SW 1271 (cell line): ENCODE measurements around the gene SLC16A6.
"Not testable (repeated sequence)": the region's sequence is repeated elsewhere in the genome, so short reads cannot be mapped to it uniquely, and the experiment has no call there.

Source experiments
- DNase-seq, 2 experiments: peaks; one replicate each; lab custom pipeline; 2025; lab: John Stamatoyannopoulos, UW

SLC16A6 gene

GRCh38 chr17:68309066-68309670, 18.2 kb upstream of the SLC16A6 start:
- not testable (repeated sequence) for DNase-seq

- not testable (repeated sequence) for DNase-seq
Observed at GRCh38 chr17:68308486-68308885, 17.6 kb upstream of the SLC16A6 start.

GRCh38 chr17:68307443-68307842, 16.5 kb upstream of the SLC16A6 start:
- no peak for DNase-seq

- no peak for DNase-seq
Observed at GRCh38 chr17:68306819-68307218, 15.9 kb upstream of the SLC16A6 start.

- DNase-seq, result no peak
Observed at GRCh38 chr17:68305142-68305541, 14.2 kb upstream of the SLC16A6 start.

GRCh38 chr17:68304706-68305105, 13.8 kb upstream of the SLC16A6 start:
- no peak for DNase-seq

- no peak for DNase-seq
Observed at GRCh38 chr17:68302666-68303065, 11.7 kb upstream of the SLC16A6 start.

- no peak for DNase-seq
Observed at GRCh38 chr17:68302066-68302564, 11.2 kb upstream of the SLC16A6 start.

GRCh38 chr17:68301438-68301959, 10.6 kb upstream of the SLC16A6 start:
- no peak for DNase-seq

- DNase-seq, result no peak
Observed at GRCh38 chr17:68299817-68300216, 8.9 kb upstream of the SLC16A6 start.

- no peak for DNase-seq
Observed at GRCh38 chr17:68298601-68299000, 7.7 kb upstream of the SLC16A6 start.

GRCh38 chr17:68297195-68297594, 6.3 kb upstream of the SLC16A6 start:
- DNase-seq, result no peak

- DNase-seq, result no peak
Observed at GRCh38 chr17:68296217-68297191, 5.6 kb upstream of the SLC16A6 start.

- DNase-seq, result no peak
Observed at GRCh38 chr17:68295086-68295485, 4.2 kb upstream of the SLC16A6 start.

GRCh38 chr17:68294617-68295016, 3.7 kb upstream of the SLC16A6 start:
- no peak for DNase-seq

- DNase-seq, result no peak
Observed at GRCh38 chr17:68294196-68294555, 3.2 kb upstream of the SLC16A6 start.

GRCh38 chr17:68293490-68294195, 2.7 kb upstream of the SLC16A6 start:
- no peak for DNase-seq

GRCh38 chr17:68292689-68293040, 1.7 kb upstream of the SLC16A6 start:
- no peak for DNase-seq

- DNase-seq, result peak; percentile 48 to 61
Observed at GRCh38 chr17:68291836-68292688, 1.1 kb upstream of the SLC16A6 start.

- DNase-seq, result no peak
Observed at GRCh38 chr17:68290268-68290954, 516 bp downstream of the SLC16A6 start.

GRCh38 chr17:68289936-68290267, 1.0 kb downstream of the SLC16A6 start:
- DNase-seq, result no peak
